ENCODE results near the gene SFTPD.

SFTPD gene

GRCh38 chr10:79944428-79945395 is 4.2 kb downstream of the SFTPD start:
- no peak for DNase-seq

- no peak for DNase-seq
These were observed 5.0 kb downstream of the SFTPD start for GRCh38 chr10:79943871-79944270.

GRCh38 chr10:79942261-79943185 is 6.4 kb downstream of the SFTPD start:
- no peak for DNase-seq

- DNase-seq: no peak
These were observed 7.2 kb downstream of the SFTPD start for GRCh38 chr10:79941585-79942210.

GRCh38 chr10:79941146-79941545 is 7.8 kb downstream of the SFTPD start:
- DNase-seq: no peak

- DNase-seq: no peak
These were observed 8.5 kb downstream of the SFTPD start for GRCh38 chr10:79940431-79940830.

DNA sequence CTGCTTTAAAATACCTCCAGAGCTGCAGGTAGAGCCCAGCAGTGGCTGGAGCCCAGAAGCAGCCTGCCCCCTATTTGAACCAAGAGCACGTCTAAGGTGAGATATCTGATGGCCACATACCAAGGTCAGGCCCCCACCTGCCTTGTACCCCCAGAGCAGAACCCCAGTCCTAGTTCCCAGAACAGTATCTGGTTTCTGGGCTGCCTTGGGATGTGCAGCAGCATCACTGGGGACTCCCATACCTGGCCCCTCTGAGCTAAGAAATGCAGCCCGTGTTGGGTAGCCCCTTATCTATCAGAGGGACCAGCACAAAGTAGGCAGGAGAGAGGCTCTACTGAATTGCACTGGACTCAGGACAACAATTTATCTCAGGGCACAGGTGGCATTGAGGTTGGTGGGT is 8.9 kb downstream of the SFTPD start:
- DNase-seq: no peak

GRCh38 chr10:79938728-79939406 is 10.0 kb downstream of the SFTPD start:
- DNase-seq: no peak

DNA sequence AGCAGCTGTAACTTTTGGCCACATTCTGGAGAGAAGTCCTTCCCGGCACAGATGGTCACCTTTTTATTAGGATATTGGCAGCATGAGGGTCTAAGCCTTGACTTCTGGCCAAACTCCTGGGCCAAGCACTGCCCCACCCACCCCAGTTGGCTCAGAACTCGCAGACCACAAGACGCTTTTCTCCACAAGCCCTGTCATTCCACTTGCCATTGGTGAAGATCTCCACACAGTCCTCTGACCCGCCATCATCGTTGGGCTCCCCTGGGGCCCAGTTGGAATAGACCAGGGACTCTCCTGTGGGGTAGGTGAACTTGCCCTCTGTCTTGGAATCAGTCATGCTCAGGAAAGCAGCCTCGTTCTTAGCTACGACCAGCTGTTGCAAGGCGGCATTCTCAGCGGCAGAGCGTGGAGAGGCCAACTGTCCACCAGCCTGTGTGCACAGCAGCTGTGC is 11.2 kb downstream of the SFTPD start:
- DNase-seq: no peak

GRCh38 chr10:79936625-79937615 is 12.0 kb downstream of the SFTPD start:
- no peak for DNase-seq

DNA sequence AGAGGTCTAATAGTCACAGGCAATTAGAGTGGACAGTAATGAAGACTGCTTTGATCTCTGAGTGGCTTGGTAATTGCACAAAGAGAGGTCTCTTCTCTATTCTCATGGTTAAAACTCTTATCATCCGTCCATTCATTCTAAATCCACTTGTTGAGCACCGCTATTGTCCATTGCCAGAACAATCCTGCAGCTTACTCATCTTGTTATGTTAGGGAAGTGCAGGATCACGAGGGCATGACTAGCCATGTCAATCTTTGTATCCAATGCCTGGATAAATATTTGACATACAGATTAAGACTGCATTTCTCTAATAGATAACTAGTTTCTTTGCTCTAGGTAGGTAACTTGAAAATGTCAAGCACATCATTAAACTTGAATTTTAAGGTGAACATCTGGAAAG is 14.9 kb downstream of the SFTPD start:
- DNase-seq: no peak

DNA sequence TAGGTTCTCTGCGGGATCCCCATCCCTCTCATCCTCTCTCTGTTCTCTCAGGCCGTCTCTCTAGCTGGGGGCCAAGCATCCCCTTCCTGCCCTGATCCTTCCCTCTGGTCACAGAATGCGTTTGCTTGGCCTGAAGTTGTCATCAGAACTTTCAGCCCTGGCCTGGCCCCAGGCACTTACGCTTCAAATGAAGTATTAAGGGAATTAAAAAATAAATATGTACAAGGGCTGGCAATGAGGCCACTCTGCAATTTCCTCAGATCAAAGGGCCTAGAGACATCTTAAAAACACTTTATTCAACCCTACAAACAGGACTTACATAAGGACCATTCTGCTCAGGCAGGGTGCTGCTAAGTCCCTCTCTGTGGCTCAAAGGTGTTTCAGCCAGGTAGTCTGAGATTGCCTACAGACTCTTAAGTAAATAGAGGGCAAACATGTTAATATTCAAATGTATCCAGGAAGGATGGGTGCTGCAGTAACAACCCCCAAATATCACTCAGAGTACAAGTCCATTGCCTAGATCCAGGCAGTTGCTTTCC is 16.0 kb downstream of the SFTPD start:
- DNase-seq: no peak

GRCh38 chr10:79932307-79932706 is 16.6 kb downstream of the SFTPD start:
- DNase-seq: no peak

DNA sequence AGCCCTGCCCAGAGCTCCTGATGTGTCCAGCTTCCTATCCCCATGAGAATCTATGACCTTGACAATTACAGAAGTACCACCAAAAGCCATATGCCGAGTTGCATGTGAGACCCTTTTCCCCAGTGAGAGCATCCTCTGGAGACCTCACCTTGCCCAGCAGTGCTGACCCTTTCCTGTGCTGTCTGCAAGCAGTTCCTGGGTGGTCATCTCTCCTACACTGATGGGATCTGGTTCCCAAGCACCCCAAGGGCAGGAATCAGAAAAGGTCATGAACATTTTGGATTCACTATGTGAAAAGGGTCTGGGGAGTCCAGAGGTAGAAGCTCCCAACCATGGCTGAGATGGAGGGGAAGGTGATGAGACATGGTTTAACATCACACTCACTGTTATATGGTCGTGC is 18.2 kb downstream of the SFTPD start:
- no peak for DNase-seq

GRCh38 chr10:79930267-79930666 is 18.6 kb downstream of the SFTPD start:
- no peak for DNase-seq

GRCh38 chr10:79929409-79929904 is 19.4 kb downstream of the SFTPD start:
- peak; percentile 67 for DNase-seq

GRCh38 chr10:79928028-79928583 is 20.8 kb downstream of the SFTPD start:
- no peak for DNase-seq

- no peak for DNase-seq
These were observed 21.6 kb downstream of the SFTPD start for GRCh38 chr10:79927111-79927828.

DNA sequence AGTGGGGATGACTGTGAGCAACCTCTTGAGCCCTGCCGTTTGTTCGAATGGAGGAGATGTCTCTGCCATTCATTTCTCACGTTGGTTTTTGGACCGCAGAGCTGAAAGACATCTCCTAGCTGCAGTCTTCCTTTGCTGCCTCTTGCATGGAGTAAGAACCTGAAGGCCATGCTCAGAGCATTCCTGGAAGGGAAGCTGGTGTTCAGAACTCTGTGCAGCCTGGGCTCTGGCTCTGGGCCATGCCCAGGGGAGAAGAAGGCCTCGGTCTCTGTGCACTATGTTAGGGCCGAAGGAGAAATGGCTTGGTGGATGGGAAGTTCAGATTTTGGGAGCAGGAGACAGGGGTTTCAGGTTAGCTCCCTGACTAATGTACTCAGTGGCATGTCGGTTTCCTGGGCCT is 22.9 kb downstream of the SFTPD start:
- no peak for DNase-seq

GRCh38 chr10:79925614-79926013 is 23.3 kb downstream of the SFTPD start:
- no peak for DNase-seq
